Uterus (tissue), 4 donors: ENCODE data around the gene TDRD15. TPM values are rescaled to one million over a fixed set of nuclear protein-coding genes. Genes with fewer than 3 reads are reported as not detected.

ENCODE experiments used
- DNase-seq, 2 donors: peaks; one replicate each; pipeline ENCODE4 v3.0.0-alpha.2; 2019 to 2020
- H3K27ac ChIP-seq, 2 donors: fragments of 200-600 bp; sonication (generic); 1 replicate in 1 of 2; 2 replicates in 1 of 2; pipeline ENCODE4 v1.5.1; 2016 to 2018
- H3K27me3 ChIP-seq, 2 donors: fragments of 200-600 bp; sonication (generic); one replicate each; pipeline ENCODE4 v1.5.1; 2018 to 2019; ENCODE audit warnings: control low read depth in 1 of 2
- H3K36me3 ChIP-seq, 2 donors: fragments of 200-600 bp; sonication (generic); one replicate each; pipeline ENCODE4 v1.5.1; 2019; ENCODE audit warnings: control low read depth in 1 of 2
- H3K4me1 ChIP-seq, 2 donors: fragments of 200-600 bp; sonication (generic); one replicate each; pipeline ENCODE4 v1.5.1; 2018 to 2019; ENCODE audit warnings: control low read depth in 1 of 2
- H3K4me3 ChIP-seq, 2 donors: fragments of 200-600 bp; sonication (generic); 1 replicate in 1 of 2; 2 replicates in 1 of 2; pipeline ENCODE4 v1.5.1; 2018 to 2019; ENCODE audit warnings: mild to moderate bottlenecking in 1 of 2
- H3K9me3 ChIP-seq, 2 donors: fragments of 200-600 bp; sonication (generic); one replicate each; pipeline ENCODE4 v1.5.1; 2019; ENCODE audit warnings: control low read depth in 1 of 2
- POLR2A ChIP-seq, 2 donors: fragments of 450-650 bp; IDR thresholded peaks; one replicate each; pipeline ENCODE4 v1.6.1; 2016; ENCODE audit warnings: antibody characterized with exemption in 2 of 2, mild to moderate bottlenecking in 1 of 2, moderate library complexity in 1 of 2
- intact Hi-C: fragments of 100-400 bp; cut with DNase I; formaldehyde crosslinking; loops from one replicate; pipeline ENCODE4 v1.15.1; 2023; ENCODE audit warnings: low total_unique reads
- total RNA-seq, 4 donors: library from RNA; depleted of rRNA in 3 of 4; stranded (reverse); fragments of >200 nt in 3 of 4; gene quantifications; one replicate each; pipeline versions ENCODE4 v1.1.0 to v1.2.4, GENCODE V29; 2014 to 2023
- TF ChIP-seq, protein P1 (sequence below), 4 experiments: fragments of 200-600 bp in 2 of 4; fragments of 450-650 bp in 2 of 4; sonication (generic) in 2 of 4; IDR thresholded peaks; one replicate each; pipeline ENCODE4 v1.5.1; 2016 to 2019; ENCODE audit warnings: antibody characterized with exemption in 4 of 4, mild to moderate bottlenecking in 2 of 4, moderate library complexity in 1 of 4
- donor health status: DM: yes; HTN: yes; CAD: no.

TDRD15 gene
- total RNA-seq, 4 donors from 2014 or later, result under 0.01 to 0.28 TPM; not detected in 2

DNA sequence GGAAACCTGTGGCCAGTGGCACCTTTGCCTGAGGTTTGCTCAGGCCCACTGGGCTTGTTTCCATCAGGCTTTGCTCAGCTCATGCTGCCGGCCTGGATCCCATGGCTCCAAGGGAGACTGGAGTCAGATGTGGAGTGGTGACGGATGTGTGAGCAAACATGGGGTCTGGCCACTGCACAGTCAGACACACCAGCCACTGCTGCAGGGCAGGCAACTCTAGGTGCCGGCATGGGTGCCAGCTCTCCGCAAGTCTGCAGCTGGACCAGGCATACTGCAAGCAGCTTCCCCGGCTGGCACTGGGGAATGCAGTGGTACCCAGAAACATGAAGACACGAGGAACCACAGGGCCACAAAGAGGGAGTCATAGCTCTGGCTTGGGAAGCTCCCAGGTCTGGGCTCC lies 37.4 kb downstream of the TDRD15 start:
- H3K27me3 ChIP-seq, result no peaks in the 10 kb centered on the region
- no peak overlapping the region for H3K27ac ChIP-seq
- H3K36me3 ChIP-seq, result no peaks in the 10 kb centered on the region
- H3K4me3 ChIP-seq, result no peak overlapping the region
- no peaks in the 10 kb centered on the region for H3K4me1 ChIP-seq
- no peak for DNase-seq
- no peaks in the 10 kb centered on the region for H3K9me3 ChIP-seq
- no peak for TF ChIP-seq POLR2A (IDR thresholded peaks at IDR 0.05)
- TF ChIP-seq, protein P1, sequence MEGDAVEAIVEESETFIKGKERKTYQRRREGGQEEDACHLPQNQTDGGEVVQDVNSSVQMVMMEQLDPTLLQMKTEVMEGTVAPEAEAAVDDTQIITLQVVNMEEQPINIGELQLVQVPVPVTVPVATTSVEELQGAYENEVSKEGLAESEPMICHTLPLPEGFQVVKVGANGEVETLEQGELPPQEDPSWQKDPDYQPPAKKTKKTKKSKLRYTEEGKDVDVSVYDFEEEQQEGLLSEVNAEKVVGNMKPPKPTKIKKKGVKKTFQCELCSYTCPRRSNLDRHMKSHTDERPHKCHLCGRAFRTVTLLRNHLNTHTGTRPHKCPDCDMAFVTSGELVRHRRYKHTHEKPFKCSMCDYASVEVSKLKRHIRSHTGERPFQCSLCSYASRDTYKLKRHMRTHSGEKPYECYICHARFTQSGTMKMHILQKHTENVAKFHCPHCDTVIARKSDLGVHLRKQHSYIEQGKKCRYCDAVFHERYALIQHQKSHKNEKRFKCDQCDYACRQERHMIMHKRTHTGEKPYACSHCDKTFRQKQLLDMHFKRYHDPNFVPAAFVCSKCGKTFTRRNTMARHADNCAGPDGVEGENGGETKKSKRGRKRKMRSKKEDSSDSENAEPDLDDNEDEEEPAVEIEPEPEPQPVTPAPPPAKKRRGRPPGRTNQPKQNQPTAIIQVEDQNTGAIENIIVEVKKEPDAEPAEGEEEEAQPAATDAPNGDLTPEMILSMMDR (IDR thresholded peaks at IDR 0.05), result no peak
- intact Hi-C loops, result no loop called here

DNA sequence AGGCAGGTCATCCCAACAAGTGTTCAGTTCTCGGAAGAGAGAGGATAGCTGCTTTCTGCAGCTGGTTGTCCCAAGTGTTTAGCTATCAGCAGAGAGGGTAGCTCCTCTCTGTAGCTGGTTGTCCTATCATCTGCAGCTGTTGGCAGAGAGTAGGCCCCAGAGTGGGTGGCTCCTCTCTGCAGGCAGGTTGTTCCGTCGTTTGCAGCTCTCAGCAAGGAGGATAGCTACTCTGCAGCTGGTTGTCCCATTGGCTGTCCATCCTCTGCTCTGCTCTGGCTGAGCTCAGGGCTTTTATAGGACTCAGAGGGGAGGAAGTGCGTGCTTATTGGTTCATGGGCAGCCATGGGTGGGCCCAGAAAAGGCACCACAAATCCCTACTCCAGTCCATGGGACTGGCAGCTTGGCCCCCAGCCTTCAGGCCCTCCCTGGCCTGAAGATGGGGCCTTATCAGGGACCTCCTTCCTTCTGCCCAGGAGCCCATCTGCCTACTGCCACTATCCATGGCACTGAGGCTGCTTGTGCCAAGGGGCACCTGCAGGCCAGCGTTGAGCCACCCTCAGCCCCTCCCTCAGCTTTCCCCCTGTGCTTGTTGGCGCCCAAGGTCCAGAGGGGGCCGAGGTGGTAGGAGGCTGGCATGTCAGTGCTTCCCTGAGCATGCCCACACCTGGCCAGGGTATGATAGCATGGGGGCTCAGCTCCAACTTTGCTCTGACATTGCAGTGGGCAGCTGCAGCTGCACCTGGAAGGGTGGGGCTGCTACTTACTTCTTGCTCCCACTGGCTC lies 38.3 kb downstream of the TDRD15 start:
- H3K27ac ChIP-seq, result no peak overlapping the region
- H3K4me1 ChIP-seq, result no peaks in the 10 kb centered on the region
- no peak overlapping the region for H3K4me3 ChIP-seq
- no peaks in the 10 kb centered on the region for H3K27me3 ChIP-seq
- no peaks in the 10 kb centered on the region for H3K36me3 ChIP-seq
- H3K9me3 ChIP-seq, result no peaks in the 10 kb centered on the region
- no peak for DNase-seq
- TF ChIP-seq, protein P1 (IDR thresholded peaks at IDR 0.05), result no peak
- TF ChIP-seq POLR2A (IDR thresholded peaks at IDR 0.05), result no peak
- intact Hi-C loops, result no loop called here

DNA sequence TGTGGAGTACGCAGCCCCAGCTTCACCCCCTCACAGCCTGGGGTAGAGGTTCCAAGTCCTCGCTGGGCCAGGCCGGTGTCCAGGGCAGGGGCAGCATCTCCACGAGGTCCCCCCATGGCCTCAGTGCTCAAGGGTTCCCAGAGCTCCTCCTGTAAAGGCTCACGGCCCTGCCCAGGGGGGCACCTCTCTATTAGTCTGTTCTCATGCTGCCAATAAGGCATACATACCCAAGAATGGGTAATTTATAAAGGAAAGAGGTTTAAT lies 38.8 kb downstream of the TDRD15 start:
- H3K27ac ChIP-seq, result no peak overlapping the region
- intact Hi-C loops, result no loop called here
- H3K4me1 ChIP-seq, result no peaks in the 10 kb centered on the region
- no peaks in the 10 kb centered on the region for H3K9me3 ChIP-seq
- no peaks in the 10 kb centered on the region for H3K27me3 ChIP-seq
- no peak for DNase-seq
- no peak overlapping the region for H3K4me3 ChIP-seq
- TF ChIP-seq, protein P1 (IDR thresholded peaks at IDR 0.05), result no peak
- TF ChIP-seq POLR2A (IDR thresholded peaks at IDR 0.05), result no peak
- H3K36me3 ChIP-seq, result no peaks in the 10 kb centered on the region

DNA sequence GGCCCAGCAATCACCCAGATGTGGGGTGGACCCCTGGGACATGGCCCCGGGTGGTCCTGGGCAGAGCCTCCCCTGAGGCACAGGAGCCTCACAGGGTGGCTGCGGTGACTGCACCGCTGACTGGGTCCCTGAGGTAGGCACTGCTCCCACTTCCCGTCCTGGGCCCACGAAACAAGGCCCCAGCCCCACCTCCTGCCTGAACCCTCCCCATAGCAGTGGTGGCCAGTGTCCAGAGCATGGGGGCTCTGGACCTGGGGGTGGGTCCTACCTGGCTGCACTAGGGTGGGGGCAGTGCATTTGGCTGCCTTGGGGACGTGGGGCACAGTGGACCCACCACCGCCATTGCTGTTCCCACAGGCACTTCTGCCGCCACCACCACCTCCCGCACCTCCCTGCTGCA lies 39.4 kb downstream of the TDRD15 start:
- intact Hi-C loops, result no loop called here
- Histone ChIP-seq H3K36me3 (no peaks in the 10 kb centered on the region), H3K4me3 (no peak overlapping the region), H3K9me3 (no peaks in the 10 kb centered on the region), H3K27me3 (no peaks in the 10 kb centered on the region), H3K27ac (no peak overlapping the region), H3K4me1 (no peaks in the 10 kb centered on the region)
- no peak for DNase-seq
- no peak for TF ChIP-seq POLR2A (IDR thresholded peaks at IDR 0.05)
- TF ChIP-seq, protein P1 (IDR thresholded peaks at IDR 0.05), result no peak

DNA sequence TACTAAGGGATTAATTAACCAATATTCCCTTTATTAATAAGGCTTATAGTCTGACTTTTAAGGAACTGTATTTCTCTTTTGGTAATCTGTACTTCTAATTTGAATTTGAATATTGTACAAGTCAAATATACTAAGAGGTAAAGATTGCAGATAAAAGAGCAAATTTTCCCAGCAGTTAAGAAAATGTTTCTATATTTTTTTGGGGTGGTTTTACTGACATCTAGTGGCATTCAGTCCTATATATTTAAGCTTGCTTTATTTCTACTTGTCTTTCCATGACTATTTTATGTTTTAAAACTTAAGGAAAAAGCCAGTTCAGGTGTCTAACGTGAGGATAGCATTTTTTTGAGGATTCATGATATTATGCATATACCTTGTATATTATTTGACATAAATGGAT lies 41.6 kb downstream of the TDRD15 start:
- TF ChIP-seq, protein P1 (IDR thresholded peaks at IDR 0.05), result no peak
- TF ChIP-seq POLR2A (IDR thresholded peaks at IDR 0.05), result no peak
- Histone ChIP-seq H3K4me1 (no peaks in the 10 kb centered on the region), H3K9me3 (no peaks in the 10 kb centered on the region), H3K36me3 (no peaks in the 10 kb centered on the region), H3K27me3 (no peaks in the 10 kb centered on the region), H3K27ac (no peak overlapping the region), H3K4me3 (no peak overlapping the region)
- no peak for DNase-seq
- intact Hi-C loops, result no loop called here
